HG03469 (cell line): ENCODE data around the gene DGKE.

Source experiments
- ATAC-seq: cut with Tn5 transposase; IDR thresholded peaks from one replicate; pipeline ENCODE4 v1.9.1; 2021; ENCODE audit warnings: mild to moderate bottlenecking, moderate library complexity, moderate number of reproducible peaks; ENCODE audit not compliant: unreplicated experiment

DGKE gene

GRCh38 chr17:56845934-56846333, 12.0 kb downstream of the DGKE start:
- no peak for ATAC-seq

DNA sequence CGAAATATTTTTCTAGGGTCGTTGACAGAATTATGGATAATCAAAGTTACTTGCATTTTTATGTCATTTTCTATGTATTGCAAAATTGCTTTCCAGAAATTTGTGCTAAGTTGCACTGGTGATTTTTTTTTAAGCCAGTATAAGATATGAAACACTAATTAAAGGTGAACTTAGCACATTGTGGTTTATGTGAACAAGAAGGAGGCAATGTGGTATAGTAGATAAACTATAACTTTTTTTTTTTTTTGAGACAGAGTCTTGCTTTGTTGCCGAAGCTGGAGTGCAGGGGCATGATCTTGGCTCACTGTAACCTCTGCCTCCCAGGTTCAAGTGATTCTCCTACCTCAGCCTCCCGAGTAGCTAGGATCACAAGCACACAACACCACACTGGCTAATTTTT, 13.2 kb downstream of the DGKE start:
- no peak for ATAC-seq

- no peak for ATAC-seq
These were observed 15.2 kb downstream of the DGKE start for GRCh38 chr17:56849131-56849530.

DNA sequence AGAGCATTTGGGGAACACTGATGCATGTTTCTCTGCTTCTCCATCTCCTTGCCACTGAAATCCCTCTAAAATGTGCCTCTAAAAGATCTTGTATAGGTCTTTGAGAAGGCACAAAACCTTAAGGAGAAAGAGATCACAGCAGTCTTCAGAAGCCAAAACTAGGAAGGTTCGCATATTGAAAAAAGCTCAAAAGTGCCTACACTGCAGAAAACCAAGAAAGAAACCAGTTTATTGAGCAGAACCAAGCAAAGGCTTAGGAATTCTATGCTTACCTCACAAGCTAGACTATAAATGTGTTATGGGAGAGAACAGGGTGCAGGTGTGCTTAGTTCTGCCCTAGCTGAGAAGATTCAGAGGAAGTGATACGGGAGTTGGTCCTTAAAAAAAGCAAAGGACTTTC, 16.6 kb downstream of the DGKE start:
- ATAC-seq, result no peak

- no peak for ATAC-seq
These were observed 17.1 kb downstream of the DGKE start for GRCh38 chr17:56851008-56851407.

GRCh38 chr17:56861899-56862298, 27.9 kb downstream of the DGKE start:
- no peak for ATAC-seq

DNA sequence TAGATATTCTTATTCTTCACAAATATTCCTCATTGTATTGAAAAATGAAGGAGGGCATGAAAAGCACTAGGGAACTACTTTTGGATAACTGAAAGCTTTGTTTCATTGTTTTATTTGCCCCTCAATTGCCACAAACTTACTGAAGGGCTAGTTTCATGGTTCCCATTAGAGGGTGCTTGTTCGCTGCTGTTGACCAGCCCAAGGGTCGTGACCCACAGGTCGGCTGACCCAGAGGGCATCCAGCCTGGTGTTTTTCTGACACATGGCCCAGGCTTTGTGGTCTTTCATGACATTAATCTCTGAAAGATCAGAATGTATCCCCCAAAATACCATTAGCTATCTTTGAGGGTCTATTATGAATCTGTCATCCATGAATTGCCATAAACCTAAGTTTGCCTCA, 30.0 kb downstream of the DGKE start:
- ATAC-seq, result no peak

DNA sequence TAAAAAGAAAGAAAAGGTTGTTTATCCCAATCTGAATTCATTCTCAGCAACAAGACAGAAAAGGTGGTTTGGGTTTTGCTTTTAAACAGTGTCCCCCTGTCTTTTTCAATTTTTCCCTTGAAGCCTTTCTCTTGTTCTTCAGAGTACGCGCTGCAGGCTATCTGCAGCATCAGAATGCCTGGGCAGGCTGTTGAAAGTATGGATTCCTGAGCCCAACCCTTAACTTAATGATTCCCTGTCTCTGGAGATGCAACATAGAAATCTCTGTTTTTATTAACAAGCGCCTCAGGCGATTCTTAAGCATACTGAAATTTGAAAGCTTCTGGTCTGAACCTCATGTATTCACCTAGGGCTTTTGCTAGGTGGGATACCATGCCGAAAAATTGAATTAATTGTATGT, 32.1 kb downstream of the DGKE start:
- no peak for ATAC-seq

- ATAC-seq, result no peak
These were observed 32.5 kb downstream of the DGKE start for GRCh38 chr17:56866496-56866895.

DNA sequence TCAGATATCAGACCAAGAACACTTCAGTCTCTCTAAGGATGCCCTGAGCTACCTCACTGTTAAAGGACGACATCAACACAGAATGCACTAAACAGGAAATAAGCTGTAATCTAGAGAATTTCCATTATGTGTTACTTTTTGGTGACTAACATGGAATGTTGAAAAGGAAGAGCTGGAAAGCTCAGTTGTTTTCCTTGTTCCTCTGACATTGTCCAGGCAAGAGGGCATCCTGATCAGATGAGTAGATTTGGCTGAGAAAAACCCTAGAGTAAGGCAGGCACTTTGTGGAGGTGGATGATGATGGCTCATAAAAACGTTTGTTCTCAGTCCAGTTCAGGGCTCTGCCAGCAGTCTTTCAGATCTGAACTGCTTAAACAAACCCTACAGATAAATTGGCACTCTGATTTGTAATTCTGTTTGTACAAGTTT, 34.0 kb downstream of the DGKE start:
- no peak for ATAC-seq

DNA sequence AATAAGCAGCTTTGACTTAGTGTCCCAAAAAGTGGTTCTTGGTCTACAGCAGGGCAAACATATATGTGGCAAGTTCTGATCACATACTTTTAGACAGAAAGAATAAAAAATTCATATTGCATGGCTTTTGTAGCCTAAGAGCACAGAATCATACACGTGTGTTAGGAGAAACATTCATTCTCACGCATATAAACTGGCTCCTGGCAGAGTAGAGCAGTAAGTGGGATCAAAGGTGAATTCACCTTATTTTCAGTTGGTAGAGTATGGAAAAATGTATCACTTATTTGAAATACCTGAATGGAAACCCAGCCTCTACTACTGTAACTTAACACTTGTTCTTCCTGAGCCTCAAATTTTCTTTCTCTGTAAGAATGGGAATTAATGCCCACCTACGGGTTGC, 34.8 kb downstream of the DGKE start:
- ATAC-seq, result no peak

- peak; percentile 84 for ATAC-seq
These were observed 36.2 kb downstream of the DGKE start for GRCh38 chr17:56870081-56870651.

GRCh38 chr17:56876766-56877179, 42.8 kb downstream of the DGKE start:
- ATAC-seq, result no peak

DNA sequence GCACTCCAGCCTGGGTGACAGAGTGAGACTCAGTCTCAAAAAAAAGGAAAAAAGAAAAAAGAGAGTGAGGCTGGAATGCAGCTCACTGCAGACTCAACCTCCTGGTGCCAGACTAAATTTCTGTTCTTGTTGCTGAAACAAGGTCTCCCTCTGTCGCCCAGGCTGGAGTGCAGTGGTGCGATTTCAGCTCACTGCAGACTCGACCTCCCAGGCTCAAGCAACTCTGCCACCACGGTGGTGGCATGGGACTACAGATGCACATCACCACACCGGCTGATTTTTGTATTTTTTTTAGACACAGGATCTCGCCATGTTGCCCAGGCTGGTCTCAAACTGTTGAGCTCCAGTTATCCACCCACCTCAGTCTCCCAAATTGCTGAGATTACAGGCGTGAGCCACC, 45.3 kb downstream of the DGKE start:
- ATAC-seq, result no peak

DNA sequence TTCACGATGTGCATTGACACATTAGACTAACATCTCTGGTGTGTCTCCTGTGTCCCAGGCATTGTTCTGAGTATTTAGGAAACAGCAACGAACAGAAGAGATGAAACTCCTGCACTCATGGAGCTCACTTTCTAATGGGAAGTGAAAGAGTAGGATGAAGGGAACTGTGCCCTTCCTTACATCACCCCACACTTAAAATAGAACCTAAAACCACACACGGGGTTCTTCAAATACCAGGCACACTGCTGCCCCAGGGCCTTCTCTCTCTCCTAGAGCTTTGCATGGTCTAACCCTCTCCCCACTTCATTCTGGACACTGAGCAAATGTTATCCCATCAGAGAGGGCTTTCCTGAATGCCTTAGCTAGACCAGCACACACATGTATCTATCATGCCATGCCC, 46.2 kb downstream of the DGKE start:
- no peak for ATAC-seq

DNA sequence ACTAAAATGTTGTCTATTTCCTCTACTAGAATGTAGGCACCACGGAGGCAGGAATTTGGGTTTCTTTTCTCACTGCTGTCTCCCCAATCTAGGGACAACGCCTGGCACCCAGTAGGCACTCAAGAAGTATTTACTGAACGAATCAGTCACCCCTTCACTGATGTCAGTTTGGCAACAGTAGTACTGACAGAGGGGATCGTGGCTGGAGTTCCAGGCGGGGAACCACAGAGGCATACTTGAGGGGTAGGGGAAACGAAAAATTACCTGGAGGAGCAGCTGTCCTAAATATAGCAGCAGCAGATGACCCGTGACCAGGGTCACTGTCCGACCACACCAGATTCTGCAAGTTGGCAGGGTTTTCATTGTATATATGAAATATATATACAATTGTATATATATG, 46.6 kb downstream of the DGKE start:
- no peak for ATAC-seq

DNA sequence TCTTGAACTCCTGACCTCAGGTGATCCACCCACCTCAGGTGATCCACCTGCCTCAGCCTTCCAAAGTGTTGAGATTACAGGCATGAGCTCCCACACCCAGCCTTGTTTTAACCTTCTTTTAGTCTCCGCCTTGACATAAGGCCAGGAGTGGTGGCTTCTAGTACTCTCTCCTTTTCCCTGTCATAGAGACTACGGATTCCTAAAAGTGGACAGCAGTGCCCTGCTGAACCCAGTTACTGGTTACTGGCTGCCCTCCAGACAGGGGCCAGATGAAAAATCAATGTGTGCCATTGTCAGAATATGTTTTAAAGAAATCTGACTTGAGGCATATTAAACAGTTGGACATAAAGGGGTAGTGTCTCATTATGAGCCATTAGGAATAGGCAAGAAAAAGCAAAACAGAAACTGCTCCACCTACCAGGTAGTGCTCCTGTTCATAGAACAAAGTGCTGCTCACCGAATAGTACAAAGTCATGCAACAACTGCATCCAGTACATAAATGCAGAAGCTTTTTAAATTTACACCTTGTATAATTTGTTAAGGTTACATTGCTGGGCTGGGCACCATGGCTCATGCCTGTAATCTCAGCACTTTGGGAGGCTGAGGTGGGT, 47.8 kb downstream of the DGKE start:
- no peak for ATAC-seq

DNA sequence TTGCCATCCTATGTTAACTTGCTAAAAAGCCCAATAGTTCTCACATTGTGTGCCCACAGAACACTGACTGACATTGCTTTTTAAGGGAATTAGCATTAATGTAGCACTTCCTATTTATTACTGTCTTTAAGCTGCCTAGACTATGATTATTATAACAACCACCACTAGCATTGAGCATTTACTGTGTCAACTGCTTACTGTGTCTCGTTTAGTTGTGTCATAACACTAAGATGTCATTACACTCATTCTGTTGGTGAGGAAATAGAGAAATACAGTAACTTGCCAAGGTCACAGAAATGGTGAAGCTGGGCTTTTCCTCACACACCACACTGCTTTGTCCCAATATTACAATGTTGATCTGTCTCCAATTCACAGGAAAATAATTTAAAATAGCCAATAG, 49.7 kb downstream of the DGKE start:
- ATAC-seq, result no peak

DNA sequence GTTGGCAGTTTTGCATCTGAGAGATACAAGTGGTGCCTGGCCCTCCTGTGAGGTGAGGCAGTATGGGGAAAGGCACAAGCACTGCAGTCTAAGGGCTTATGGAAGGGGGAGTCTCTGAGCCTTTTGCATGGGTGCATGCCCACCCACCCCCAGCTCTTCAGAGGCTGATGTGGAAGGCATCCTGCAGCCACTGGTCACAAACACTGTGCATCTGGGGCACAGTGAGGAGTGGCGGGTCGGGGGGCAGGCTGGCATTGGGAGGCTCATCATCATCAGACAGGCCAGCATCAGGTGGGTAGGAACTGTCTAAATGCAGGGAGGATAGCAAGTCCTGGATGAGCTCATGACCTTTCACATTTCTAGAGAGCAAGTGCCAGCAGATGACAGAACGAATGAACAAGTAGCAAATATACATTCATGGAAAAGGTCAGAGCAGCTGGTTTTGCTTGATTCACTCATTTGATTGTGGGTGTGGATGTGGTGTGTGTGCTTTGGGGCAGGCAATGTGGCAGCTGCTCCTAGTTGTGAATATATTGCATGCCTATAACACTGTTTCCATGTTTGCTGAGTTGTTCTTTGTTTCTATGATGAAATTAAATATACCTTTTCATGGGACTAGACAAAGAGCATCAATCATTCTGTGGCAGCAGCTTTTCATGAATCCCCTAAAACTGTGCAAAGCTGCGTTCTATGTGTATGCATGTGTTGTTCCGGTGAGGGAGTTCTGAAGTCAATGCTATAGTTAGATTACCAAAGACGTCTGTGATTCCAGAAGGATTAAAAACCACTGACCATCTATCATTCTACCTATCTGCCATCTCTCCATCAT, 50.7 kb downstream of the DGKE start:
- no peak for ATAC-seq

GRCh38 chr17:56885312-56885657, 51.3 kb downstream of the DGKE start:
- ATAC-seq, result no peak

DNA sequence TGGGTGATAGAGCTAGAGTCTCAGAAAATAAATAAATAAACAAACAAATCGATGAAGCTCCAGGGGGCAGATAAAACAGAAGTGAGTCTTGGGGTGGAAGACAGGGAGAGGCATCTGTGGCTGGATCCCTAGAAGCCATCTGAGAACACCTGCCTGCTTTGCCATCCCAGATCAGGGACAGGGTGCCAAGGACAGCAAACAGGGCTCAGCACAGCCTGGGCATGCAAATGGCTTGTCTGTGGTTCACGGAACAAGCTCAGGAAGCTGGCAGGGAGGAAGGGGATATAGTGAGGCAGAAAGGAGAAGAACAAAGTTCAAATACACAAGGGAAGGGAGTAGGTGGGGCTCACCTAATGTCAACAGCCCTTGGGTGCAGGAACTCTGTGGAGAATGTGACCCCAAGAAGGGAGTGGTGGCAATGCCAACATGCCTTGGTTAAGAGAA, 52.4 kb downstream of the DGKE start:
- no peak for ATAC-seq

- ATAC-seq, result no peak
These were observed 53.2 kb downstream of the DGKE start for GRCh38 chr17:56887105-56887504.
